RWPE1 (cell line): ENCODE measurements around the gene HDLBP.
"Not testable (repeated sequence)": the region's sequence is repeated elsewhere in the genome, so short reads cannot be mapped to it uniquely, and the experiment has no call there.

Experiments used
- CTCF ChIA-PET: fragments of 350-600 bp; sonication (Branson Sonifier 250); formaldehyde crosslinking; extraction: SDS; loops from one replicate; lab custom pipeline; 2021; lab: Yijun Ruan, JAX
- POLR2A ChIA-PET: fragments of 400-600 bp; formaldehyde crosslinking; extraction: SDS; loops from one replicate; lab custom pipeline; 2020; ENCODE audit warnings: antibody characterized with exemption; ENCODE audit not compliant: low non-redundant PET; lab: Yijun Ruan, JAX
- DNase-seq: peaks from one replicate; pipeline ENCODE4 v3.0.0; 2012; ENCODE audit warnings: low spot score
- H3K27ac ChIP-seq: fragments of 450-650 bp; 2 replicates; pipeline ENCODE4 v1.5.1; 2017
- TF ChIP-seq, protein P1 (sequence below): fragments of 450-650 bp; conservative IDR thresholded peaks from 2 replicates; pipeline ENCODE4 v1.5.1; 2017; ENCODE audit warnings: low read depth, mild to moderate bottlenecking

Gene HDLBP

DNA sequence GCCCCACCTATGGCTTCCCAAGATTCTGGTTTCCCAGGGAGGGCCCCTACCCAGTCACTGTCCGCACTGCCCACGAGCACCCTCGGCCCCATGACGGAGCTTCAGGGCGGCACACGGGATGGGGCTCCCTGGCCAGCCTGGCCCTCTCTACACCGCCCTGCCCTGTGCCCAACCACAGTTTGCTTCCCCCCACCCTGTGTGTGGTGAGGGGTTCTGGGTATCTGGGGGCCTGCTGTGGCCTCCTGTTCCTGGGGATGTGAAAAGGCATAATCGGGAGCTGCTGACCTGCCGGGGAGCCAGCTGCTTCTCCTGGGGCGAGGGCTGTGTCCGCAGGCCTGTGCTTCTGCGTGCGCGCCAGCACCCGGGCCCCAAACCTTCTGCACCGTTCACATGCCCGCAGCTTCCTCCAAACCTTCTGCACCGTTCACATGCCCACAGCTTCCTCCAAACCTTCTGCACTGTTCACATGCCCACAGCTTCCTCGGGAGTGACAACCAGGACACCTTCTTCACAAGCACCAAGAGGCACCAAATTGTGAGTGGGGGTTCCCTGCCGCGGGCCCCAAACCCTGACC, 114.6 kb downstream of the HDLBP start:
- no peak overlapping the region for H3K27ac ChIP-seq
- ChIA-PET POLR2A (no interaction called here), CTCF (no interaction called here)
- DNase-seq, result no peak
- TF ChIP-seq, protein P1, sequence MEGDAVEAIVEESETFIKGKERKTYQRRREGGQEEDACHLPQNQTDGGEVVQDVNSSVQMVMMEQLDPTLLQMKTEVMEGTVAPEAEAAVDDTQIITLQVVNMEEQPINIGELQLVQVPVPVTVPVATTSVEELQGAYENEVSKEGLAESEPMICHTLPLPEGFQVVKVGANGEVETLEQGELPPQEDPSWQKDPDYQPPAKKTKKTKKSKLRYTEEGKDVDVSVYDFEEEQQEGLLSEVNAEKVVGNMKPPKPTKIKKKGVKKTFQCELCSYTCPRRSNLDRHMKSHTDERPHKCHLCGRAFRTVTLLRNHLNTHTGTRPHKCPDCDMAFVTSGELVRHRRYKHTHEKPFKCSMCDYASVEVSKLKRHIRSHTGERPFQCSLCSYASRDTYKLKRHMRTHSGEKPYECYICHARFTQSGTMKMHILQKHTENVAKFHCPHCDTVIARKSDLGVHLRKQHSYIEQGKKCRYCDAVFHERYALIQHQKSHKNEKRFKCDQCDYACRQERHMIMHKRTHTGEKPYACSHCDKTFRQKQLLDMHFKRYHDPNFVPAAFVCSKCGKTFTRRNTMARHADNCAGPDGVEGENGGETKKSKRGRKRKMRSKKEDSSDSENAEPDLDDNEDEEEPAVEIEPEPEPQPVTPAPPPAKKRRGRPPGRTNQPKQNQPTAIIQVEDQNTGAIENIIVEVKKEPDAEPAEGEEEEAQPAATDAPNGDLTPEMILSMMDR, result no peak

DNA sequence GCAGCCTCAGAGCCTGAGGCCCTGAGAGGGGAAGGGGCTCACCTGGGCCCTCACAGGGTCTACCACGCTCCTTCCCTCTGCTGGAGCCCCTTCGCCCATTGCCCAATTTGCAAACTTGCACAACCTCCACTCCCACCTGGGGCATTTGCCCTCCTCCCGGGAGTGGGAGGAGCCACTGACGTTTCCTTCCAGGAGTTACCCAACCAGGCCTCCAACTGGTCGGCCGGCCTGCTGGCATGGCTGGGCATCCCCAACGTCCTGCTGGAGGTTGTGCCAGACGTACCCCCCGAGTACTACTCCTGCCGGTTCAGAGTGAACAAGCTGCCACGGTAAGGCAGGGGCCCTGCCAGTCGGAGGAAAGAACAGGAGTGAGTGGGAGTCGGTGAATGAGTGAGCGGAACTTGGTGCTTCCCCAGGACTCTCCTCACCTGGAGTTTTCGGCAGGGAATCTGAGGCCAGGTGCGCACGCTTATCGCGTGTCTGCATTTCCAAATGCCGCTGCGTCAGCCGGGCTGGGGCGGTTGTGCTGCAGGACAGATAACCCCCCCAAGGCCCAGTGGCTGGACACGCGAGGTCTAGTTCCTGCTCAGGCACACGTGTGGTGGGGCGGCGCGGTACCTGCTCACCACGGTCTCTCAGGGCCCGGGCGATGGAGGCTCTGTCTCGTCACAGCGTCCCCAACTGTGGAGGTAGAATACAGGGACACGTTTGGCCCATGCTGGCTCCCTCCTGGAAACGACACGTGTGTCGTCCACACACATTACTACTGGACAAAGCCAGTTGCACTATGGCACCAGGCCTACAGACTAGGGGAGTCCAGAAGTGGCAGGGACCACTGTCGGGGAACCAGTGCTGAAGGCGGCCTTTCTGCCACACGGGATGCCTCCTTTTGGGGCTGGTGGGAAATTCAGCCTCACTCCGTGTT, 115.3 kb downstream of the HDLBP start:
- TF ChIP-seq, protein P1, result no peak
- POLR2A ChIA-PET, result no interaction called here
- DNase-seq, result no peak
- CTCF ChIA-PET, result no interaction called here
- no peak overlapping the region for H3K27ac ChIP-seq

DNA sequence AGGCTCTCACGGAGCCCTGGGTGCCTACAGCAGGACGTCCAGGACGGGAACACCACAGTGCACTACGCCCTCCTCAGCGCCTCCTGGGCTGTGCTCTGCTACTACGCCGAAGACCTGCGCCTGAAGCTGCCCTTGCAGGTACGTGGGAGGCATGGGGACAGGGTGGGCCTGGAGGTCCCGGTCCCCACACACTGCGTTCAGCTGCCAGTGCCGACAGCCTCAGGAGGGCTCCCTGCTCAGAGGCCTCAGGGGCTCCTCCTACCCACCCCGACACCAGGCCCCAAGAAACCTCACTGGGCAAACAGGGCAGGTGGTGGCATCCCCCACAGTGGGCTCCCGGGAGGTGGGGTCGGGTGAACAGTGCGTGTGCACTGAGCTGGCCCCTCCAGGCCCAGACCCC, 116.2 kb downstream of the HDLBP start:
- H3K27ac ChIP-seq, result no peak overlapping the region
- no peak for DNase-seq
- CTCF ChIA-PET, result interaction anchor here (0.6 kb wide), 1 partner anchor 9 kb away, joined by 3 read pairs; no protein-coding TSS in a partner anchor
- TF ChIP-seq, protein P1, result no peak
- POLR2A ChIA-PET, result no interaction called here

DNA sequence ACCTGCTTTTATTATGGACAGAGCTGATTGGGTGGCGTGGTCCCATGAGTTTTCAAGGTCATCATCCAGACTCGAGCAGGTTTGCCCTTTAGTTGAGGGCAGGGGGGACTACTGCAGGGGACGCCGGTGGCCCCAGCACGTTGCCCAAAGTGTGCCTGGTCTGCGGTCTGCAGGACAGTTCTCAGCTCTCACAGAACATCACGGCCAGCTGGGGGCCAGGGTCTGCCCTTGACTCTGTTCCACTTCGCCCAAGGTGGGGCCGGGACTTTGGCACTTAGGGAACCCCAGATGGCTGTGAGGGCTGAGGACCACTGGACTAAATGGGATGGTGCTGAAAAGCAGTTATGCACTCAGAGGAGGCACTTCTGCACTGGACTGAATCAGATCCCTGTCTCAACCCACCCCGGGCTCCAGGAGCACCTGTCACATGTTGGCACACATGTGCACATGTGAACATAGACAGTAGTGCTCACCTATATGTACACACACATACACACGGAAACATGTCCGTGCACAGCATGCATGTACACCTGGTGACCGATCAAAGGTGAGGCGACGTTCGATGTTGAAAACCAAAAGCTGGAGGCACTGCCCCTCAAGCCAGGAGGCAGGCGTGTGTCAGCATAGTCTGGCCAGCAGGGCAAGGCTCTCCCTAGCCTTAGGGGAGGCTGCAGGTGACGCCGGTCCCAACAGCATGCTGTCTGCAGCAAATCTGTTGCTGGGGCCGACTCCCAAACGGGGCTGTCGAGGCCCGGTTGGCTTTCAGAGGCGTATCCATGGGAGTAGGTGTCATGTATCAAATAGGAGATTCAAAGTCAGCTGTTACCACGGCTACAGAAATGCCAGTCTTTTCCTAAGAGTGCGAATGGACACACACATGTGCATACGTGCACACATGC, 116.8 kb downstream of the HDLBP start:
- CTCF ChIA-PET, result interaction anchor here (0.6 kb wide), 1 partner anchor 10 kb away, joined by 3 read pairs; no protein-coding TSS in a partner anchor
- TF ChIP-seq, protein P1, result no peak
- POLR2A ChIA-PET, result no interaction called here
- H3K27ac ChIP-seq, result no peak overlapping the region
- DNase-seq, result no peak

DNA sequence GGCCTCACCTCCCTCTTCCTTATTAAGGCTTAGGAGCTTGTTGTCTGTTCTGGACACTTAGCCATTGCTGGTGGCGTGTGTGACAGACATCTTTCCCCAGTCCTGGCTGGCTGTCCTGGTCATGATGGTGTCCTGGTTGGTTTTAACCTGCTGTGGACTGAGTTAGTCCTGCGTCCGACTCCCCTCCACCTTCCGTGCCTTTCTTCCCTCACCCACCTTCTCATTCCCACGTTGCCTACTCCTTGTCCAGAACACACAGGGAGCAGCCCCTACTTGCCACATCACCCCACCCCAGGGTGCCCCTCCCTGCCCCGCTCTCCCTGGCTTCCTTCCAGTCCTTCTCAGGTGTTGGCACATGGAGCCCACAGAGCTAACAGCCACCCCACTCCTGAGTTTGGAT, 117.5 kb downstream of the HDLBP start:
- DNase-seq, result no peak
- H3K27ac ChIP-seq, result no peak overlapping the region
- ChIA-PET CTCF (no interaction called here), POLR2A (no interaction called here)
- TF ChIP-seq, protein P1, result no peak

DNA sequence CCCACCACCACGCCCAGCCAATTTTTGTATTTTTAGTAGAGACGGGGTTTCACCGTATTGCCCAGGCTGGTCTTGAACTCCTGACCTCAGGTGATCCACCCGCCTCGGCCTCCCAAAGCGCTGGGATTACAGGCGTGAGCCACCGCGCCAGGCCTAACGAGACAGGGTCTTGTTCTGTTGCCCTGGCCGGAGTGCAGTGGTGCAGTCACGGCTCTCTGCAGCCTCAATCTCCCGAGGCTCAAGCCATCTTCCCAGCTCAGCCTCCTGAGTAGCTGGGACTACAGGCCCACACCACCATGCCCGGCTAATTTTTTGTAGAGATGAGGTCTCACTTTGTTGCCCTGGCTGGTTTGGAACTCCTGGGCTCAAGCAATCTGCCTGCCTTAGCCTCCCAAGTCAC, 118.2 kb downstream of the HDLBP start:
- DNase-seq, H3K27ac ChIP-seq, POLR2A ChIA-PET: not testable (repeated sequence)
- CTCF ChIA-PET, result interaction anchor here (0.6 kb wide), 1 partner anchor 358 kb away, joined by 5 read pairs; no protein-coding TSS in a partner anchor
